Fibroblast of skin of back (primary cell): Measurements from ENCODE around the gene HLCS.

Source experiments
- DNase-seq: peaks from one replicate; pipeline ENCODE4 v3.0.0-alpha.2; 2013

HLCS gene

GRCh38 chr21:36743446-36743845, 223.0 kb downstream of the HLCS start:
- no peak for DNase-seq

- no peak for DNase-seq
These were observed 223.5 kb downstream of the HLCS start for GRCh38 chr21:36743008-36743407.

- DNase-seq = no peak
These were observed 225.0 kb downstream of the HLCS start for GRCh38 chr21:36741506-36741905.

- DNase-seq = no peak
These were observed 227.9 kb downstream of the HLCS start for GRCh38 chr21:36738489-36739126.

GRCh38 chr21:36735724-36736320, 230.6 kb downstream of the HLCS start:
- DNase-seq = no peak

GRCh38 chr21:36735201-36735515, 231.3 kb downstream of the HLCS start:
- DNase-seq = no peak

- no peak for DNase-seq
These were observed 231.9 kb downstream of the HLCS start for GRCh38 chr21:36734367-36735200.

GRCh38 chr21:36733857-36734256, 232.6 kb downstream of the HLCS start:
- no peak for DNase-seq

- no peak for DNase-seq
These were observed 233.7 kb downstream of the HLCS start for GRCh38 chr21:36732761-36733160.

GRCh38 chr21:36732217-36732616, 234.3 kb downstream of the HLCS start:
- no peak for DNase-seq

GRCh38 chr21:36730291-36731281, 235.9 kb downstream of the HLCS start:
- no peak for DNase-seq

- no peak for DNase-seq
These were observed 237.0 kb downstream of the HLCS start for GRCh38 chr21:36729310-36729970.

- no peak for DNase-seq
These were observed 237.9 kb downstream of the HLCS start for GRCh38 chr21:36728371-36729111.

- no peak for DNase-seq
These were observed 238.6 kb downstream of the HLCS start for GRCh38 chr21:36727866-36728265.

GRCh38 chr21:36725793-36726386, 240.6 kb downstream of the HLCS start:
- DNase-seq = no peak

- DNase-seq = no peak
These were observed 241.8 kb downstream of the HLCS start for GRCh38 chr21:36724660-36725059.

- DNase-seq = no peak
These were observed 243.0 kb downstream of the HLCS start for GRCh38 chr21:36723371-36723881.

GRCh38 chr21:36722370-36723368, 243.8 kb downstream of the HLCS start:
- no peak for DNase-seq

- no peak for DNase-seq
These were observed 244.7 kb downstream of the HLCS start for GRCh38 chr21:36721817-36722216.
